HT-29 (cell line): ENCODE data around the gene SGPP2. TPM values are rescaled to one million over a fixed set of nuclear protein-coding genes. Genes with fewer than 3 reads are reported as not detected.

Experiments
- DNase-seq: peaks from one replicate; pipeline ENCODE4 v3.0.0-alpha.2; 2015; ENCODE audit warnings: low spot score
- total RNA-seq: library from RNA; depleted of rRNA; stranded (reverse); fragments of >200 nt; shearing (Covaris generic); gene quantifications from 2 replicates; pipeline ENCODE4 v1.2.3, GENCODE V29; 2014

The SGPP2 gene
- total RNA-seq, 1 experiment from 2014 or later: 23.6 TPM

- DNase-seq: no peak
Measured at GRCh38 chr2:222465746-222466145, 41.4 kb downstream of the SGPP2 start.

DNA sequence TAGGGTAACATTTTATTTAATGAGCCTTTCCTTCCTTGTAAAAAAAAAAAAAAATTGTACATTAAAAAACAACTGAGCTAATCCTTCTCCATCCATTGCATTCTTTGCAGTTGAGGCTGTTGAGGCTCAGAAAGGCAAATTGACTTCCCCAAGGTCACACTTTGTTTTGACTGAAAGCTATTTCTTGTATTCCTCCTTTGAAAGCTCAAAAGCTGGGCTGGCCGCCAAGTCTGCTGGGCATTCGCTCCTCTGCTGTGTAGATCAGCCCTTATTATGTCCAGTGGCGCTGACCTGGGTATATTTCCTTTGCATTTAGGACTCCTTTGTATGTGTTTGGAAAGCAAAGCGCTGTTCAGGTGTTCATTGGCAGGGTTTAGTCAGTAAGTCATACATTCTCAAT is 44.0 kb downstream of the SGPP2 start:
- no peak for DNase-seq

GRCh38 chr2:222470802-222471468 is 46.6 kb downstream of the SGPP2 start:
- DNase-seq: no peak

- no peak for DNase-seq
Measured at GRCh38 chr2:222477962-222478608, 53.7 kb downstream of the SGPP2 start.

DNA sequence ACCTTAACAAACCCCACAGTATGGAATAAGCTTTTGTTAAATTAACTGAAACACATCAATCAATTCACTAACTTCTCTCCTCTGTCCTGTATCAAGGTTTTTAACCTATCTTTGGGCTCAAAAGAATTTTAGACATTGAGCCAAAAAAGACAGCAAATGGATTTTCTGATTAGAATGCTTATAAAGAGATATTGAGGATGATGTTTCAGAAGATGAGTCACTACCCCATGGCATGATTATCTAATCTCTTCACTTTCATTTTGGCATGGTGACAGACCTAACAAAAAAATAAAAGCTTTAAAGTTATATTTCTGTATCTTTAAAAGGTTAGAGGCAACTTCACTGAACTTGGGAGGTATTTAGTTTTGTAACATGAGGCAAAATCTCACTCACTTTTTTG is 55.5 kb downstream of the SGPP2 start:
- no peak for DNase-seq

DNA sequence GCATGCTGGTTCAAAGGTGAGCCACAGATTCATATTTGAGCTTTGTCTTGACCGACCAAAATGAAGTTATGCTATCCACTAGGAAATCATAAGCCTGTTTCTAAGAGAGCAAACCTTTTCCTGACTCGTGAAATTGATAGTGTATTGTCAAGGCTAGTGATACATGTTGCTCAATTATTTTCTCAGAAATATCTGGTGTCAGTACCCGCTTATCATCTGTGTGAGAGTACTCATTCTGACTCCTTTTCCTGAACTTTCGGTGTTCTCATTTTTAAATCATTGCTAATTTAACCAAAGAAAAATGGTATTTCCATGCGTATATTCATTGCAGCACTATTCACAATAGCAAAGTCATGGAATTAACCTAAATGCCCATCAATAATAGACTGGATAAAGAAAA is 56.2 kb downstream of the SGPP2 start:
- DNase-seq: no peak

DNA sequence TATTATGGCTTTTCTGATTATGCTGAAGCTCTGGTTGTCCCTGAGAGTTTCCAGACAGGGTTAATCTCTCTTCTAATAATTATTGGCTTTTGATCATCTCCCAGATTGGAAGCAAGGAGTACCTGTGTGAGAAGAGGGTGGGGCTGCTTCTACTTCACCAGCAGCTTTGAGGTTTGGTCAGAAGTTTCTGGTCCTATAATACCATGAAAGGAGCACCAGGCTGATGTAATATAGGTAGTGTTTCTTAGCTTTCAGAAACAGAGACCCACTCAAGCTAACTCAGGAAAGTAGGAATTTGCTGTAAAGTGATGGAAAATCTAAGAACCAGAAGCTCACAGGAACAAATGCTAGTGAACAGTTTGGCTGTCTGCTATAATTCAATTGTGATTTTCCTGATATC is 57.6 kb downstream of the SGPP2 start:
- no peak for DNase-seq

DNA sequence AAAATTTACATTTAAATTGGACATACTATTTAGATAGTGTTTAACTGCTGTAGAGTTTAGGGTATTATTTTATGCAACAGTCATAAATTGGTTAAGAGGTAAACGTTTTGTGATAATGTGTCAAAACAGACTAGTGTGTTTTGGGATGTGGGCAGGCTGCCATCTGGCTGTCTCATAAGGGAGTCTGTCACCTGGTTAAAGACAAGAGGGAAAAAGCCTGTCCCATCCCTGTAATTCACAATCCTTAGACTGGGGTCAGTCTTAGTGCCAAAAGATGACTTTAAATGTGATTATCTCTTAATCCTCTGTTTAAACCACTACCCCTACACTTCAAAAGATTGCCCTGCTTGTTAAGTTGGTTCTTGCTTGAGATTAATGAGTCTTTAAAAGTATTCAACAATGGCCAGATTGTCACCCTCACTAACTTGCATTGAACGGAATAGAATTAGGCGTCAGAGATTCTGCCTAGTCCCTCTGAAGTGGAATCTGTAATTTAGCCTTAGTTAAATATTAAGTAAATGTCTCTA is 59.2 kb downstream of the SGPP2 start:
- DNase-seq: peak; percentile 20

DNA sequence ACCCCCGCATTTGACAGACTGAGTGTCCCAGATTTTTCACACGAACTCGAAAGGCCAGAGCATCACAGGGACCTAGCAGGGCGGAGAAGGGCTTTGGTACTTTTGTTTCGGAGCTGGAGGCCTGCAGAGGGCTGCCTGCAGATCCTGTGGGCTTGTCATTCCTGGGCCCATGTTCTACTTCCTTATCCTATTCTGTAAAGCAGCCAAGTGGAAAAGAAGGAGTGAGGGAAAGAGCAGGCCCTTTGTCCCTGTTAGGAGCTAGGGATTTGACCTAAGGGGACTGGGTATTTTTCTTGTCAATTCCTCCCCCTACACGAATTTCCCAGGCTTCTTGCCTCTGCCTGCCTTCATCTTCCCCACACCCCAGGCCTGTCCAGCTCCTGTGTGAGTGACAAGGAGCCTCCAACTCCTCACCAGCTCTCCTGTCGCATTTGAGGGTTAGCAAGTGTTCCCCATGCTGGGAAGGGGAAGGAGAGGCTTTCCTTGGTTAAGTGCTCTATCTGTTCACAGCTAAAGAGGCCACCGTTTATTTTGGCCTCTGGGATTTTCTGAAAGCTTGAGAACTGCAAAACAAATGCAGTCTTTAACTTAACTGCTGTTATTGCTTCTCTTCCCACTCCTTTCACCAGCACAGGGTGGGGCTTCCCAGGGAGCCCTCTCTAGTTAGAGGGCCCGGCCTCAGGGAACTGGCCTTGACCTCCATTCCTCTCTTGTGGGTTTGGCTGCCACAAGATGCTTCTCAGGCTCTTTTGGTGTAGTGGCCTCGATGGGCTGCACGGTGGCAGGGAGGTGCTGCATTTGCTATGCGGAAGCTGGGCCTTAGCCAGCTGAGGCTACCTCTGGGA is 61.2 kb downstream of the SGPP2 start:
- no peak for DNase-seq

DNA sequence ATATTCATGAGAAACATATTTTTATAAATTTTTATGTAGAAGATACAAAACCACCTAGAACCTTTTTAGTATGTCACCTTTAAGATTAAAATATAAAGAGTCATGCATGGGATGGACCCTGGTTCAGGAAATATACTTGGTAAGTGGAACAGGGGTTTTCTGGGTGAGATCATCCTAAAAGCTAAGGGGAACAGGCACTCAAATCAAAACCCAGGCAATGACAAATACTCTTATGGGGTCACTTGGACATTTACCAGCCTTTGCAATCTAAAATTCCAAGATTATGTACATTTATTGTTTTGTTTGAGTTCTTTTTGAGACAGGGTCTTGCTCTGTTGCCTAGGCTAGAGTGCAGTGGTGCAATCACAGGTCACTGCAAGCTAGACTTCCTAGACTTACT is 65.8 kb downstream of the SGPP2 start:
- DNase-seq: no peak

DNA sequence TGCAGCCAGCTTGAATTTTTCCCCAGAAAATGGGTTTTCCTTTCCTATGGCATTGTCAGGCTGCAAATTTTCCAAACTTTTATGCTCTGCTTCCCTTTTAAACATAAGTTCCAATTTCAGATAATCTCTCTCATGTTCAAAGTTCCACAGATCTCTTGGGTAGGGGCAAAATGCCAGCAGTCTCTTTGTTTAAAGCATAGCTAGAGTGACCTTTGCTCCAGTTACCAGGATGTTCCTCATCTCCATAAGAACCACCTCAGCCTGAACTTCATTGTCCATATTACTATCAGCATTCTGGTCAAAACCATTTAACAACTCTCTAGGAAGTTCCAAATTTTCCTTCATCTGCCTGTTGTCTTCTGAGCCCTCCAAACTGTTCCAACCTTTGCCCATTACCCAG is 68.3 kb downstream of the SGPP2 start:
- peak; percentile 40 for DNase-seq

DNA sequence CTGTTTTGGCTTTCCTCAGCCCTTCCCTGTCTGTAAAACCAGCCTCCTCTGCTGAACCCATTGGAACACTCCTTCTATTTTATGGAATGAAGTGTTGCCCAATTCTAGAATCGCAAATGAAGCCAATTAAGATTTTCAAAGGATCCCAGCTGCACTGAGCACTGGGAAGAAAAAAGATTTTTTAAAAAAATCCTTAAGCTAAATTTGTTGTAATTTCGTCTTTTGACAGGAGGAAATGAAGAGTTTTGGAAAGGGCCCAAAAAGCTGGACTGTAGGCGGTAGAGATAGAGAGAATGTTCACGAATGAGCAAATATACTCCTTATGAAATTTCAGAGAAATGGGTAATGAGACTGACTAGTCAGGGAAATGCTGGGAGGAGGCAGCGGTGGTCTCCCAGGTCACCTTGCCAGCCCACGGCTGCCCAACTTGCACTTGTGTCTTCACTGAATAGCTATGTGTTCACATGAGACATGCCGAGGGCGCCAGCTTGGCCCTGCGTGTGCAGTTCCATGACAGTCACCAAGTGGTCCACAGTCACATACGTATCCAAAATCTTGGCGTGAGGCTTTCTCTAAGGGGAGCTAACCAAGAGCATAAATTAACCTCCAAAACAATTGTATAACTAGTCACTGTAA is 69.9 kb downstream of the SGPP2 start:
- no peak for DNase-seq

- DNase-seq: no peak
Measured at GRCh38 chr2:222495388-222495787, 71.0 kb downstream of the SGPP2 start.

DNA sequence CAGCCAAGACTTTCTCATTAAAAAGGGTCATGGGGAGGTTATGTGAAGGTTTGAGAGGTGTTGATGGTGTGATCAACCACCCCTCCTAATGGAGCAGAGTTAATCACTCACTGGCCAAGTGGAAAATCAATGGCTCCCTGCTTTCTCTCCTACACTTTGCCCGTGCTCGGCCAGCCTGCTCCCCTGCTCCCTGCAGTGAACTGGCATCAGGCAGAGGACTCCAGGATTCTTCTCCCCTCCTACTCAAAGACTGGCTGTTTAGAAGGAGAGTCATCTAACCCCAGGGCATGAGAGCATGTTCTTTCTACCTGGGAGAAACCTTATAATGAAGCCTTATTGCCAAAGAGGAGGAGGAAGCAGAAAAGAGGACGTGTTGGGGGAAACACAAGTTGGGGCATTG is 74.9 kb downstream of the SGPP2 start:
- no peak for DNase-seq

- DNase-seq: no peak
Measured at GRCh38 chr2:222504191-222504590, 79.8 kb downstream of the SGPP2 start.

DNA sequence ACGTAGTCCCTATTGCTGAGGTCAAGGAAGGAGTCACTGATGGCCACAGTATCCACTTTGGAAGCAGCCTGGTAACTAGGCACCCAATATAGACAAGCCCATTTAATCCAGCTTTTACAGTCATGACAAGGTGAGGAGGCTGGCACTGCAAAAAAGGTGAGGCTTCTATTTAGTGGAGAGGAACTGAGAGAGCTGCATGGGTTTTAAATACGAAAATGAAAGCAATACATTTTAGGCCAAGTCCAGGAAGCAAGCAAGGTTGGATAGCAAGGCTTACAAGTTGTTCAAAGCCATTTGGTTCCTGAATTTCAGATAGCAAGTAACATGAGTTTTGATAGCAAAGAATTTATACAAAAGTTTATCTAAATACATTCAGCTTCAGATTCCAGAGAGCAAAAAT is 80.4 kb downstream of the SGPP2 start:
- DNase-seq: no peak

DNA sequence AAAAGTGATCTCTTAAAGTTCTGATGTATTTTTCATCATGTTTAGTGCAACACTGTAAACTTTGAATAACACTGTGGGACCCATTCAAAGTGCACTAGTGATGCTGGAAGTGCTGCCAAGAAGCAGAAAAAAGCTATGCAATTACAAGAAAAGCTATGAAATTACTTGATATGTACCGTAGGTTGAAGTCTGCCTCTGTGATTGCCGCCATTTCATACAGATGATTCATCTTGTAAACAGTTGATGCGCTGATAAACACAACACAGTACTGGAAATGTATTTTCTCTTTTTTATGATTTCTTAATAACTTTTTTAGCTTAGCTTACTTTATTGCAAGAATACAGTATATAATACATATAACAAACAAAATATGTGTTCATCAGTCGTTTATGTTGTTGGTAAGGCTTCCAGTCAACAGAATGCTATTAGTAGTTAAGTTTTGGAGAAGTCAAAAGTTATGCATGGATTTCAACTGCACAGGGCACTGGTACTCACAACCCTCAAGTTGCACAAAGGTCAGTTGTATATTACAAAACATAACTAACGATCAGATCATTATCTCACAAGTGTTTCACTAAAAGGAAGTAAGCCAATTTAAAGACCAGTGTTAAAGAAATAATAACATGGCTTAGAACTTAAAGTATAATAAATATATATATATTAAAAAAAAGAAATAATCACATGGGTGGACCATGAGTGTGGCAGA is 82.0 kb downstream of the SGPP2 start:
- peak; percentile 52 for DNase-seq

GRCh38 chr2:222514901-222515300 is 90.6 kb downstream of the SGPP2 start:
- DNase-seq: no peak

GRCh38 chr2:222518570-222519381 is 94.4 kb downstream of the SGPP2 start:
- DNase-seq: no peak

GRCh38 chr2:222521099-222521498 is 96.8 kb downstream of the SGPP2 start:
- no peak for DNase-seq
